Kidney capillary endothelial cell (primary cell): Measurements from ENCODE around the gene CELA2A.
"Not testable (repeated sequence)": the region's sequence is repeated elsewhere in the genome, so short reads cannot be mapped to it uniquely, and the experiment has no call there.

Source experiments
- DNase-seq: peaks from one replicate; pipeline ENCODE4 v3.0.0-alpha.2; 2018; ENCODE audit warnings: low spot score

Gene CELA2A

GRCh38 chr1:15501208-15502032 is 44.9 kb downstream of the CELA2A start:
- DNase-seq: peak; percentile 42

GRCh38 chr1:15504436-15504835 is 47.9 kb downstream of the CELA2A start:
- no peak for DNase-seq

- no peak for DNase-seq
These were observed 50.3 kb downstream of the CELA2A start for GRCh38 chr1:15506831-15507230.

GRCh38 chr1:15507278-15507677 is 50.7 kb downstream of the CELA2A start:
- no peak for DNase-seq

GRCh38 chr1:15508700-15509487 is 52.4 kb downstream of the CELA2A start:
- no peak for DNase-seq

- no peak for DNase-seq
These were observed 53.1 kb downstream of the CELA2A start for GRCh38 chr1:15509586-15509985.

- no peak for DNase-seq
These were observed 54.3 kb downstream of the CELA2A start for GRCh38 chr1:15510611-15511405.

GRCh38 chr1:15513192-15513591 is 56.7 kb downstream of the CELA2A start:
- no peak for DNase-seq

GRCh38 chr1:15513919-15514318 is 57.4 kb downstream of the CELA2A start:
- no peak for DNase-seq

- DNase-seq: not testable (repeated sequence)
These were observed 58.0 kb downstream of the CELA2A start for GRCh38 chr1:15514557-15514956.

GRCh38 chr1:15515022-15515663 is 58.6 kb downstream of the CELA2A start:
- DNase-seq: peak; percentile 63

- DNase-seq: no peak
These were observed 63.1 kb downstream of the CELA2A start for GRCh38 chr1:15519625-15520024.

- DNase-seq: not testable (repeated sequence)
These were observed 64.8 kb downstream of the CELA2A start for GRCh38 chr1:15521206-15521906.
